Nucleus accumbens (tissue), 56 donors: ENCODE measurements around the gene ALK.

ENCODE experiments used
- DNase-seq, 56 donors: peaks; one replicate each; lab custom pipeline; 2025; lab: John Stamatoyannopoulos, UW

The ALK gene

DNA sequence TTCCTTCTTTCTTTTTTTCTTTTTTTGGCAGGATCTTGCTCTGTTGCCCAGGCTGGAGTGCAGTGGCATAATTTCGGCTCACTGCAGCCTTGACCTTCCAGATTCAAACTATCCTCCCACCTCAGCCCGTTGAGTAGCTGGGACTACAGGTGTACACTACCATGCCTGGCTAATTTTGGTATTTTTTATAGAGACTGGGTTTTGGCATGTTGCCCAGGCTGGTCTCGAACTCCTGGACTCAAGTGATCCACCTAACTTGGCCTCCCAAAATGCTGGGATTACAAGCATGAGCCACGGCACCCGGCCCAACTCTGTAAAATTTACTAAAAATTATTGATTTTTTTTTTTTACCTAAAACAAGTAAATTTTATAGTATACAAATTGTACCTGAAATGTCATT, 360.8 kb downstream of the ALK start:
- DNase-seq: no peak

GRCh38 chr2:29560030-29560429, 361.4 kb downstream of the ALK start:
- no peak for DNase-seq

GRCh38 chr2:29559578-29559977, 361.8 kb downstream of the ALK start:
- DNase-seq: no peak

GRCh38 chr2:29558097-29558496, 363.3 kb downstream of the ALK start:
- no peak for DNase-seq

DNA sequence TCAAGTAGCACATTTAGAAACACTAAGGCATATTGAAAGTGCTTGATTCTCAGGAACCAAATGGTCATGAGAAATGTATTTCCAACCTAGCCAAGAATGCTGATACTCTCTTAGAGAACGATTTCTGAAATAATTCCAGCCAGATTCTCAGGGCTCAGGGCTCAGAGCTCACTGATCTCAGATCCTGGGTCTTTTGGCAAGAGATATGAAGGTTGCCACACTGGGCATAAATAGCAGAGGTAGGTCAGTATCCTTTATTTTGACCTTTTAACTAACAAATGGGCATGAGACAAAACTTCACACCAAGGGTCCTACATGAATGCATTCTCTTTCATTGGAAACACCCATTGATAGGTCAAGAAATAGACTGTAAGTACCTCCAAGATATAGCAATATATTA, 364.1 kb downstream of the ALK start:
- DNase-seq: no peak

DNA sequence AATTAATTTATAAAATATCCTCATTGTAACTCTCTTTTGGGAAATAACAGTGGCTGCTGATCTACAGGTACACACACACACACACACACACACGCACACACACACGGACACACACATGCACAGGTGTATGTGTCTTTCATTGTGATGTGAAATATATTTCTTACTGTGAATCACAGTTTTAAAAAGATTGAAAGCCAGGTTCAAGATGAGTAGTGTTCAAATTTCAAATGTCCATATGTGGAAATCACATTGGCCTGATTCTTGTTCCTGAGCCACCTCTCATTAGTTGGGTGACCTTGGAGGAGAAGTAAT, 372.4 kb downstream of the ALK start:
- no peak for DNase-seq

- DNase-seq: no peak
These were observed 376.5 kb downstream of the ALK start for GRCh38 chr2:29544917-29545316.

GRCh38 chr2:29544031-29544430, 377.4 kb downstream of the ALK start:
- no peak for DNase-seq

- no peak for DNase-seq
These were observed 386.2 kb downstream of the ALK start for GRCh38 chr2:29535188-29535587.

- peak in 1 of 56 donors; percentile 1 for DNase-seq
These were observed 388.9 kb downstream of the ALK start for GRCh38 chr2:29532436-29532835.

- no peak for DNase-seq
These were observed 389.8 kb downstream of the ALK start for GRCh38 chr2:29531626-29532025.

DNA sequence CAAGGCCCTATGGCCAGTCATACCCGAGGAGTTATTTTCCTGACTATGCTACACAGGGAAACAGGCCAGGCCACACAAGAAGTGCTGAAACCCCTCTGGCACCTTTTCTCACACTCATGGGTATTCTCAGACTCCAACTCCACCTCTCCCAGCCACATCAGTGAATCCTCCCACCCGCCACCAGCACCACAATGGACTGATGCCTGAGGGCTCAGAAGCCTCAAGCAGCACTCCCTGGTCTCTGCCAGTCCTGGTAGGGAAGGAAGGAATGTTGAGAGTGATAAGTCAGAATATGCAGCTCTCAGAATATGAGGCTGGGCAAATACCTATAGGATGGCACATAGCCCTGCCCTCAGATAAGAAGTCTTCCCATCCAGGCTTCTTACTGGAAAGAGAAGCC, 391.1 kb downstream of the ALK start:
- DNase-seq: no peak

DNA sequence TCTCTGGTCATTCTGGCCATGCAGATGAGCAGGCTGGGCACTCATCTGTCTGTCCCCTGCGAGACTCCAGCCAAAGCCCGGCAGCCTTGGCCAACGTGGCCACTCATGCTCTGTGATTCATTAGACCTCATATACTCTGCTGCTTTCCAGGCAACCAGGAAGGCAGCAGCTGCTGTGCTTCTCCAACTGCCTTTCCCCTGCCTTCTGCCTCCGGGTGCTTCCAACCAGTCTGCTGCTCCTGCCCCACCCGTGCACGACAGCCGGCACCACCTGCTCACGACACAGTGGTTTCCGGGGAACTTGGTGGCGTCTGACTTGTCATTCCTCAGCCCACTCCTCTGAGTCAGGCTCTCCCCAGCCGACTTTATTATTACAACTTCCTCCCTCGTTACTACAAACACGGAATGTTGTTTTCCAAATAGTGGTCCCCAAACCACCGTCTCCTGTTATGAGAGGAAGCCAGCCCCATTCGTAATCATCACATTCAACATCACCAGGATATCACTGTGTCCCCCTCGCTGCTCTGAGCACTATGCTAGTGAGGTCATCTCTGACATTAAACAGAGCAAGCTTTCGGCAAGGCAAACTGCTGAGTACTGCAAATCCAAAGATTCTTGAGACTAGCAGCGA, 392.4 kb downstream of the ALK start:
- peak in 41 of 56 donors; percentile 2 to 80 (median 38) for DNase-seq

DNA sequence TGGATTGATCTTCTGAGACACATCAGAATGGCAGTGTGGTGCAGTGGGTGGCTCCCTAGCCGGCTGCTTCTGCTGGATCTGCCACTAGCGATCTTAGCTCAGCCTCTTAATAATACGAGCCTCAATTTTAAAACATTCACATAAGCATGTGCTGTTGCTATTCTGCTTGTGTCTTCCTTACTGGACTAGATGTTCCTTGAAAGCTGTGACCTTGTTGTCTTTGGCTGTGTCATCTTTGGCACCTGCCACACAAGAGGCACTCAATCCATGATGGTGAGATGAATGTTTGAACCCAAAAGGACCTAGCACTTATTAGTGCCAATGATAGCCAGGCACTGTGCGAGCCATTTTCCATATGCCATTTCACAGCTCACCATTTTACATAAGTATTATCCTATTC, 393.0 kb downstream of the ALK start:
- no peak for DNase-seq

GRCh38 chr2:29527947-29528346, 393.4 kb downstream of the ALK start:
- no peak for DNase-seq

- no peak for DNase-seq
These were observed 394.5 kb downstream of the ALK start for GRCh38 chr2:29526587-29527586.

DNA sequence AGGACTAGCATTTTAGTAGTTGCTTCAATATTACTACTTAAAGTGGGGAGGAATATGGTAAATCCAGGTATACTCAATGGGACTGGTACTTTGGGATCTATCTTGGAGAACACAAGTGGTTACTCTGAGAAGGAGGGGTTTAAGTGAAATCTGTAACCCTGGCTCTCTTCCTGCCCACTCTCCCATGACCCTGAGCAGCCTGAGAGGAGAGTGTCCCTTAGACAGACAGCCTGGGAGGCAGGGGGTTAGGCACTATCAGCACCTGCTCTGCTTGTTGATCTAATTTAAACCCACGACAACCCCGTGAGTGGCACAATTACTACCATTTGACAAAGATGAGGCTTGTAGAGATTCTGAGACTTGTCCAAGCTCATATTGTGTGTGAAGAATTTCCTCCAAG, 395.5 kb downstream of the ALK start:
- DNase-seq: no peak

DNA sequence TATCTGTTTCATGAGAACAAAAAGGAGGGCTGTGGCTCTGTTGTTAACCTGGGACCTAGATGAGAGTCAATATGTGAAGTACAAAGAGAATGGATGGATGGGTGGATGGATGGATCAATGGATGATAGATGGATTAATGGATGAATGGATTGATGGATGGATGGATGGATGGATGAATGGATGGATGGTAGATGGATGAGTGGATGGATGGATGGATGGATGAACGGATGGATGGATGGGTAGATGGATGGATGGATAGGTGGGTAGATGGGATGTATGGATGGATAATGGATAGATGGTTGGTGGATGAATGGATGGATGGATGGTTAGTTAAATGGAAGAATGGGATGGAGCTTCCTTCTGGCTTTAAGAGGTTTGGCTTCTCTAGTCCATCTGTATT, 396.7 kb downstream of the ALK start:
- DNase-seq: no peak

GRCh38 chr2:29522951-29523669, 398.3 kb downstream of the ALK start:
- DNase-seq: no peak

DNA sequence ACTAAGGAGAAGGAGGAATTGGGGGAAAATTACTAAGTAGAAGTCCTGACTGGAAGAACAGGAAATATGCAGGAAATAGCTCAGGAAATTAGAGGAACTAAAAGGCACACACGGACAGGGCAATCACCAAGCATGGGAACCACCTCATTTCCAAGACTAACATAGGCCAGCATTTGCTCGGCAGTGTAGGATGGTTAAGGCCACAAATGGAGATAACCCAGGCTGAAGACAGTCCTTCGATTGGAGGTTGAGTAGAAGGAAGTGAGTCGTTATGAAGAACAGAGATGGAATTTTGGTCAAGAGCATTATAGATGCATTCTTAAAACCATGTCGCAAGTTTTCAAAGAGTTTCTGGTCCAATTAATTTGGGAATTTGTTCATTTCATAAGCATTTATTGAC, 401.4 kb downstream of the ALK start:
- no peak for DNase-seq

- DNase-seq: no peak
These were observed 402.0 kb downstream of the ALK start for GRCh38 chr2:29519338-29519925.
